Mammary epithelial cell (primary cell): ENCODE results near the gene ZCCHC10.
"Not testable (repeated sequence)": the region's sequence is repeated elsewhere in the genome, so short reads cannot be mapped to it uniquely, and the experiment has no call there.

Experiments used
- EZH2 ChIP-seq: IDR thresholded peaks from 2 replicates; pipeline ENCODE4 v1.6.1; 2012; ENCODE audit warnings: low read length, inconsistent platforms, borderline replicate concordance
- TF ChIP-seq, protein P1 (sequence below), 2 donors: IDR thresholded peaks in 1 of 2; conservative IDR thresholded peaks in 1 of 2; 2 replicates each; pipeline ENCODE4 v1.5.1; 2011 to 2012; ENCODE audit warnings: inconsistent platforms in 2 of 2, low read length in 2 of 2, mild to moderate bottlenecking in 2 of 2, control low read depth in 1 of 2, low read depth in 1 of 2; ENCODE audit not compliant: insufficient read depth in 1 of 2; ENCODE audit errors: extremely low read depth in 1 of 2

DNA sequence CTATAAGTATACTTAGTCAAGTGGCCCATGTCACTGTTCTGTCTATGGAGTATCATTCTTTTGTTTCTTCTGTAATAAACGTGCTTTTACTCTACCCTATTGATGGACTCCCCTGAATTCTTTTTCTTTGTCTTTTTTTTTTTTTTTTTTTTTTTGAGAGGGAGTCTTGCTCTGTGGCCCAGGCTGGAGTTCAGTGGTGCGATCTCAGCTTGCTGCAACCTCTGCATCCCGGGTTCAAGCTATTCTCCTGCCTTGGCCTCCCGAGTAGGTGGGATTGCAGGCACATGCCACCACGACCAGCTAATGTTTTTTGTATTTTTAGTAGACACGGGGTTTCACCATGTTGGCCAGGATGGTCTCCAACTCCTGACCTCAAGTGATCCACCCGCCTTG, 53.9 kb downstream of the ZCCHC10 start:
- TF ChIP-seq, protein P1, sequence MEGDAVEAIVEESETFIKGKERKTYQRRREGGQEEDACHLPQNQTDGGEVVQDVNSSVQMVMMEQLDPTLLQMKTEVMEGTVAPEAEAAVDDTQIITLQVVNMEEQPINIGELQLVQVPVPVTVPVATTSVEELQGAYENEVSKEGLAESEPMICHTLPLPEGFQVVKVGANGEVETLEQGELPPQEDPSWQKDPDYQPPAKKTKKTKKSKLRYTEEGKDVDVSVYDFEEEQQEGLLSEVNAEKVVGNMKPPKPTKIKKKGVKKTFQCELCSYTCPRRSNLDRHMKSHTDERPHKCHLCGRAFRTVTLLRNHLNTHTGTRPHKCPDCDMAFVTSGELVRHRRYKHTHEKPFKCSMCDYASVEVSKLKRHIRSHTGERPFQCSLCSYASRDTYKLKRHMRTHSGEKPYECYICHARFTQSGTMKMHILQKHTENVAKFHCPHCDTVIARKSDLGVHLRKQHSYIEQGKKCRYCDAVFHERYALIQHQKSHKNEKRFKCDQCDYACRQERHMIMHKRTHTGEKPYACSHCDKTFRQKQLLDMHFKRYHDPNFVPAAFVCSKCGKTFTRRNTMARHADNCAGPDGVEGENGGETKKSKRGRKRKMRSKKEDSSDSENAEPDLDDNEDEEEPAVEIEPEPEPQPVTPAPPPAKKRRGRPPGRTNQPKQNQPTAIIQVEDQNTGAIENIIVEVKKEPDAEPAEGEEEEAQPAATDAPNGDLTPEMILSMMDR (conservative IDR thresholded peaks at IDR 0.05 in 1 of 2, IDR thresholded peaks at IDR 0.05 in 1 of 2; ENCODE audit: extremely low read depth in 1 of 2, insufficient read depth in 1 of 2, low read depth in 1 of 2, low read length in 2 of 2), result not testable (repeated sequence)
- TF ChIP-seq EZH2, result not testable (repeated sequence)
